ENCODE measurements around the gene DTNB.

GRCh38 chr2:25380586-25381375, 292.6 kb downstream of the DTNB start:
- no peak for TF ChIP-seq CTCF (conservative IDR thresholded peaks at IDR 0.05; ENCODE audit: low read depth, low read length)
- no peak for TF ChIP-seq RAD21 (IDR thresholded peaks at IDR 0.05; ENCODE audit: low read length)
- no peak for TF ChIP-seq ELK1 (IDR thresholded peaks at IDR 0.05; ENCODE audit: borderline replicate concordance, low read depth, low read length)
- TF ChIP-seq USF2 (IDR thresholded peaks at IDR 0.05; ENCODE audit: low read depth, low read length): no peak
- TF ChIP-seq POLR2A (IDR thresholded peaks at IDR 0.05; ENCODE audit: low read depth, low read length): no peak
- TF ChIP-seq RFX5 (IDR thresholded peaks at IDR 0.05; ENCODE audit: low read depth, low read length): no peak
